Activated CD4-positive, alpha-beta T cell treated with anti-CD3 and anti-CD28 coated beads, Interleukin-2, amount 50 U/mL, for 24 hours (primary cell): ENCODE results near the gene PIP5K1C.

Experiments used
- DNase-seq, 2 donors: peaks; one replicate each; pipeline ENCODE4 v3.0.0-alpha.2; 2020; ENCODE audit warnings: low read depth in 1 of 2, low spot score in 1 of 2

Gene PIP5K1C

GRCh38 chr19:3695124-3695733 lies 5.0 kb downstream of the PIP5K1C start:
- no peak for DNase-seq

GRCh38 chr19:3694361-3695123 lies 5.7 kb downstream of the PIP5K1C start:
- DNase-seq, result no peak

DNA sequence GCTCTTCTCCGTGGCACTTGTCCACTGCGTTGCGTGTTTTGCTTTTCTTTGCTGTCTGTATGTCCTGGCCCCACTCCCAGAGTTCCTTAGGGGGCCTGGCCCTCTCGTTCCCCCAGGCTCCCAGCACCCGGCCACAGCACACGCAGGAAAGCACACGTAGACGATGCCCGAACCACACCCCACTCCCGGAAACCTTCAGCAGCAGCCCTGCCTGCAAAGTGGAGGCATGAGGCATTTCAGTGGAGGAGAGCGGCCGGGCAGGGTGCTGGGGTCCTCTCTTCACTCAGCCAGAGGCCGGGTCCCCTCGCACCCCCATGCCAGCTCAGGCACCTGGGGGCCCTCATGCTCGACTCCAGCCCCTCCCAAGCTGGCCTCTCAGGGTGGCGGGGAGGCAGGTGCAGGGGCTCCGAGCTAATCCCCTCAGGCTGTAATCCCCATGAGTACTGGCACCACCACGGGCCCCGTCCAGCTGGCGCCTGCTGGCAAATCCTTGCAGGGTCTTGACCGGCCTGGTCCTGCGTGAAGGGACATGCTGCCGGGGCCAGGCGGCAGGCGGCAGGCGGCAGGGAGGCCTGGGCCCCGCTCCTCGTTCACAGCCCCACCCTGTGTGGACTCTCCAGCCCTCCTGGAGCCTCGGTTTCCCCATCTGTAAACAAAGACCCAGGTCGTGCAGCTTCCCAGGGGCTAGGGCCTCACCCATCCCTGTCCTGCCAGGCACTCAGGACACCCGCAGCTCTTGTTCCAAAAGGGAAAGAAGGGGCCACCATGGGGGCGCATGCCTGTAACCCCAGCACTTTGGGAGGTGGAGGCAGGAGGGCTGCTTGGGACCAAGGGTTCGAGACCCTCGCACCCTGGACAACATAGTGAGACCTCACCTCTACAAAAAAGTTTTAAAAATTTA lies 7.0 kb downstream of the PIP5K1C start:
- no peak for DNase-seq

- DNase-seq, result peak in 1 of 2 donors; percentile 24
Measured at GRCh38 chr19:3692141-3693024, 7.9 kb downstream of the PIP5K1C start.

GRCh38 chr19:3691726-3692125 lies 8.5 kb downstream of the PIP5K1C start:
- DNase-seq, result no peak

GRCh38 chr19:3691372-3691716 lies 8.9 kb downstream of the PIP5K1C start:
- no peak for DNase-seq

DNA sequence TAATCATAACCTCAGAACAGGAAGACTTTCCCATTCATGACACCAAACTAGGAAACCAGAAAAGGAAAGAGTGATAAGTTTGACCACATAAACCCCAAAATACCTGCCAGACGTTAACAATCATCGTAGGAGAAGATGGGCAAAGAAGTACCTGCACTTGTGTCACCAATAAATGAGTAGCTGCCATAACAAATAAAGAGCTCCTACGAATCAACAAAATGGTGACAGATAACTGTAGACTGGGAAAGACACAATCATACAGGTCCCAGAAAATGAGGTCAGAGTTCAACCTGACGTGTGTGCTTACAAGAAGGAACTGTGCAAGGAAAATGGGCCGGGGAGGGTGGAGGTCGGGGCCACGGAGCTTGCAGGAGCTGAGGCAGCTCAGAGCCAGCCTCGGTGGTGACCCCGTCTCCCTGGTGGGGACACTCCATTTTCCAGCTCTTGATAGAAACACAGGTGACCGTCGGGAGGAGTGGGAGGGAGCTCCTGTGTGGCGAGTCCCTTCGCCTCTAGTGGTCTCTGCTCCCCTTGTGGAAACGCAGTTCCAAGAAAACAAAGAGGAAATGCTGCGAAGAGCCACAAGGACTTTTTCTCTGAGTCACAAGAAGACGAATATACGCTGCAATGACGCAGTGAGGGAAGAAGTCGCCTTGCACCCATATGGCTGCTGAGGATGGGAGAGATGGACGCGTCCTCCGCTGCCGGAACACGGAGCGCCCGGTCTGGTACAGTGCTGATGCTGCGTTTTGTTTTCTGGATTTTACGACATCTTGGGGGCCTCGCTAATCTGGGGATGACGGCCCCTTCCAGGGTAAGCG lies 9.5 kb downstream of the PIP5K1C start:
- DNase-seq, result no peak

DNA sequence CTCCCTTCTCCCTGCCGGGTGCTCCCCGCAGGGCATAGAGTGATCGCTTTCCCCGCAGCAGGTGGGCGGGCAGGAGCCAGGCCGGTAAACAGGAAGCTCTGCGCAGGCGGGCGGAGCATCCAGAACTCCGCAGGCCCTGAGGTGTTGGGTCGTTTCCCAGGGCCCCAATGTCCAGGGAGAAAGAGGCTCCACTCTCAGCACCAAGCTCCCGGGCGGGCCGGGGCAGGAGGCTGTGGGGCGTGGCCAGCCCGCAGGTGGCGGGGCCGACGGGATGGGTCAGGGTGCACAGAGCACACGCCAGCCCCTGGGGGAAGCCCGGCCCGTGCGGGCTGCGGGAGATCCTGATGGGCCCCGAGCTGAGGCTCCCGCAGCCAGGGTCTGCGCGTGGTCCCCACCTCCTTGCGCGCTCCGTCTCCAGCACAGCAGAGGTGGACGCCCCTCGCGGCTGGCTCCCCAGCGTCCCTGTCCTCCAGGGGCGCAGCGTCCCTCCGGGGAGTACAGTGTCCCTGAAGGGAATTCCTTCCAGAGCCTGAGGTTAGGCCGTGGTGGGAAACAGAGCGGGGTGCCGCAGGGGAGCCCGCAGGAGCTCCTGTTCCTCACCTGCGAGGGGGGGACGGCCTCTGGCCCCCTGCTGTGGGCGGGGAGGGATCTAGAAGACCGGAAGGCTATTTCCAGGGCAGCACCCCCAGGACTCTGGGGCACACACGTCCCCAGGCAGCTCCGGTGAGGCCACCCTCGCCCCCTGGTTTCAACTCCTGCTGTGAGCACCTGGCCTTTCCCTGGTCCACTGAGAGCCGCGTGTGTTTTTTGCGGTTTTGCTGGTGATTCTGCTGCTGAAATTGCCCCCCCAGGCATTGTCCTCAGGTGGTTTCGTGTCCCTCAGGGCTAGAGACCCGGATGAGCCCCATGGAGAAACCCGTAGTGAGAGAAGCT lies 12.2 kb downstream of the PIP5K1C start:
- no peak for DNase-seq

DNA sequence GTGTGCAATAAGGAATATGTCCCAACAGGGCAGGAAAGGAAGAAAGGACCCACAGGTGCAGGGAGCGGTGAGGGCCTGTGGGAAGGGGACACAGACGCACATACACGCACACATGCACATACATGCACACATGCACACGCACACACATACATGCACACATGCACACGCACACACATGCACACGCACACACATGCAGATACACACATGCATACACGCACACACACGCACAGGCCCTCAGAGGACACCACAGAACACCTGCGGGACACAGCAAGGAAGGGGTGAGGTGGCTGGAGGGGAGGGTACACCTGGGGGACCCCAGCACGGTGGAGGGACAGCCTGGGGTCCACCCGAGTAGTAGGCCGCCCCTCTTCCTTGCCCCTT lies 12.9 kb downstream of the PIP5K1C start:
- DNase-seq, result no peak

- DNase-seq, result no peak
Measured at GRCh38 chr19:3684817-3685410, 15.4 kb downstream of the PIP5K1C start.

DNA sequence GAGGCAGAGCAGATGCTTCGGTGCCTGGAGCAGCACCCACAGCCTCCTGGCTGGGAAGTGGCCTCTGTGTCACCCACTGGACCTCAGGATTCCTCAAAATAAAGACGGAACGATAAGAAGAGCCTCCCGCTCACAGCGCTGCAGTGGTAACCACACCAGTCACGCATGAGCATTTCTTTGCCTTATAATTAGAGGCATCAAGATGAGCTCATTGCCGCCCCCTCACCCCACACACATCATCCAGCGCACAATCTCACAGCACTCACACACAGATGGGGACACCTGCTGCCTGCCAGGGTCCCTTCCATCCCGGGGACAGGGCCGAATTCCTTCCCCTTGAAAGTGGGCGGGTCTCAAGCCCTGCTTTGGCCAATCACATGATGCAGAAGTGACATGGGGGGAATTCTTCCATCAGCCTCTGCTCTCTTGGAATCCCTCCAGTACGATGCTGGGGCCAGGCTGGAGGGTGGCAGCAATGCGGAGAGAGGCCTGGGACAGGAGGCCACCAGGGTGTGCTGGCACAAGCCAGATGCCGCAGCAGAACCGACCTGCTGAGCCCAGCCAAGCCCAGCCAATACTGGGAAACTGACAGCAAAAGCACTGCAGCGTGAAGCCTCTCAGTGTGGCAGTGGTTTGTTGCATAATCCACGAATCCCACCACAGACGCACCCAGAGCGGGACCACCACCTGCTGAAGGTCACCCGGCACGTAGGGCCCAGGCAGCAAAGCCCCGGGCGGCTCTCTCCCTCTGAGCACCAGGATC lies 16.0 kb downstream of the PIP5K1C start:
- no peak for DNase-seq

DNA sequence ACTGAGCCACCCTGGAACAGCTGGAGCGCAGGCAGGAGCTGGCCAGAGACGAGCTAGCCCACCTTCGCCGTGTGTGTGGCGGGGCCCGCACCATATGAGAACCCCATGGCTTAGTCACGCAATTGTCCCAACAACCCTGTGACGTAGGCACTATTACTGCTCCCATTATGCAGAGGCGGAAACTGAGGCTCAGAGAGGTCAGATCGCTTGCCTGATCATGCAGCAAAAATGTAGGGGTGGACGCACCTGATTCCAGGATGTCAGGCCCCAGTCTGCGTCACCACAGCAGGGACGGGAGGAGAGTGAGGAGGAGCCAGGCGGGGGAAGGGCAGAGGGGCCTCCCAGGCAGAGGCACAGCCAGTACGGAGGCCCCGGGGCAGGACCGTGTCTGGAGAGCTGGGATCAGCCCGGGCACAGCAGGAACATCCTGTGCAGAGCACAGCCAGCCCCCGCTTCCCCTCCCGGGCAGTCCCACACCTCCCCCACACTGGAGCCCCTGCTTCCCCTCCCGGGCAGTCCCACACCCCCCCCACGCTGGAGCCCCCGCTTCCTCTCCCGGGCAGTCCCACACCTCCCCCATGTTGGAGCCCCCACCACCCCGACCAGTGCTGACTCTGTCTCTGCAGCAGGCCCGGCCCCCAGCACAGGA lies 16.7 kb downstream of the PIP5K1C start:
- DNase-seq, result no peak

GRCh38 chr19:3682741-3683404 lies 17.4 kb downstream of the PIP5K1C start:
- no peak for DNase-seq

GRCh38 chr19:3682286-3682685 lies 18.0 kb downstream of the PIP5K1C start:
- no peak for DNase-seq

- no peak for DNase-seq
Measured at GRCh38 chr19:3680939-3681338, 19.3 kb downstream of the PIP5K1C start.

- DNase-seq, result no peak
Measured at GRCh38 chr19:3679581-3679980, 20.7 kb downstream of the PIP5K1C start.

DNA sequence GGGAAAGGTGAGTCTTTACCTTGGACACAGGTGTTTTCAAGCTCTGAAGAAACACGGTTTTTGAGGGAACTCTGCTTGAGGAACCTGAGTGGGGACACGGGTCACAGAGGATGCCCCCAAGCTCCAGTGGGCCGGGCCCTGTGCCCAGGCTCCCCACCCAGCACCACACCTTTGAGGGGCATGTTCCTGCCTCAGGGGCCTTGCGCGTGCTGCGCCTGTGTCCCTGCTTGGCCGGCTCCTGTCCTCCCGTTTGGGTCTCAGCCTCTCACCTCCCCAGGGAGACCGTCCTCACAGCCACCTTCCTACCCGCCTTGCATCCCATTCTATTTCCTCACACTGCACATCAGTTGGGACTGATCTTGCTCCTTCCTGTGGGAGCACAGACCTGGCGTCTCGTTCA lies 21.1 kb downstream of the PIP5K1C start:
- no peak for DNase-seq
